GM23338 (cell line): ENCODE results near the gene RRBP1.

Experiments
- CTCF ChIP-seq, 2 experiments: fragments of 200-600 bp in 1 of 2; sonication (generic) in 1 of 2; conservative IDR thresholded peaks; 2 replicates each; pipeline versions ENCODE4 v1.5.1 to v1.6.1; 2016 to 2017; ENCODE audit warnings: antibody characterized with exemption in 2 of 2, low read depth in 2 of 2, mild to moderate bottlenecking in 2 of 2, moderate library complexity in 1 of 2
- EZH2 ChIP-seq: fragments of 200-600 bp; sonication (generic); IDR thresholded peaks from one replicate; pipeline ENCODE4 v1.8.0; 2017; ENCODE audit warnings: antibody characterized with exemption, mild to moderate bottlenecking, low read depth; ENCODE audit not compliant: unreplicated experiment
- ZNF114 ChIP-seq: fragments of 250-450 bp; sonication (Bioruptor Pico); IDR thresholded peaks from 2 replicates; pipeline ENCODE4 v1.5.0; 2020; ENCODE audit warnings: mild to moderate bottlenecking, moderate library complexity

- TF ChIP-seq CTCF (conservative IDR thresholded peaks at IDR 0.05; ENCODE audit: low read depth in 2 of 2): no peak
- TF ChIP-seq ZNF114 (CRISPR knock-in tag): no peak
- no peak for TF ChIP-seq EZH2
Observed at GRCh38 chr20:17612287-17612991, 69.6 kb downstream of the RRBP1 start.
